Daoy (cell line): ENCODE results near the gene SLC66A2. TPM values are rescaled to one million over a fixed set of nuclear protein-coding genes. Genes with fewer than 3 reads are reported as not detected.
"Not testable (repeated sequence)": the region's sequence is repeated elsewhere in the genome, so short reads cannot be mapped to it uniquely, and the experiment has no call there.

Experiments used
- DNase-seq: peaks from one replicate; pipeline ENCODE4 v3.0.0-alpha.2; 2015; ENCODE audit warnings: low read depth
- total RNA-seq: library from RNA; depleted of rRNA; stranded (reverse); fragments of >200 nt; shearing (Covaris generic); gene quantifications from 2 replicates; pipeline ENCODE4 v1.2.3, GENCODE V29; 2014

Gene SLC66A2
- total RNA-seq, 1 experiment from 2014 or later, result 11.3 TPM

- DNase-seq, result no peak
Observed at GRCh38 chr18:79883461-79884293, 67.8 kb downstream of the SLC66A2 start.

- DNase-seq, result no peak
Observed at GRCh38 chr18:79882522-79883241, 68.8 kb downstream of the SLC66A2 start.

- no peak for DNase-seq
Observed at GRCh38 chr18:79881695-79882094, 69.8 kb downstream of the SLC66A2 start.

- DNase-seq, result no peak
Observed at GRCh38 chr18:79879566-79879965, 71.9 kb downstream of the SLC66A2 start.

GRCh38 chr18:79878741-79879378 lies 72.6 kb downstream of the SLC66A2 start:
- no peak for DNase-seq

- DNase-seq, result not testable (repeated sequence)
Observed at GRCh38 chr18:79878246-79878645, 73.2 kb downstream of the SLC66A2 start.

- DNase-seq, result no peak
Observed at GRCh38 chr18:79877163-79878091, 74.0 kb downstream of the SLC66A2 start.

- DNase-seq, result no peak
Observed at GRCh38 chr18:79876497-79876896, 75.0 kb downstream of the SLC66A2 start.

- DNase-seq, result no peak
Observed at GRCh38 chr18:79875931-79876461, 75.5 kb downstream of the SLC66A2 start.

GRCh38 chr18:79875531-79875919 lies 75.9 kb downstream of the SLC66A2 start:
- DNase-seq, result no peak

- DNase-seq, result no peak
Observed at GRCh38 chr18:79874553-79875530, 76.6 kb downstream of the SLC66A2 start.

- DNase-seq, result no peak
Observed at GRCh38 chr18:79873449-79874110, 77.9 kb downstream of the SLC66A2 start.

GRCh38 chr18:79872527-79873444 lies 78.7 kb downstream of the SLC66A2 start:
- no peak for DNase-seq

- no peak for DNase-seq
Observed at GRCh38 chr18:79871481-79872091, 79.9 kb downstream of the SLC66A2 start.

GRCh38 chr18:79871026-79871390 lies 80.4 kb downstream of the SLC66A2 start:
- no peak for DNase-seq

GRCh38 chr18:79870301-79871025 lies 81.0 kb downstream of the SLC66A2 start:
- no peak for DNase-seq

- no peak for DNase-seq
Observed at GRCh38 chr18:79869591-79870300, 81.7 kb downstream of the SLC66A2 start.
